DND-41 (cell line): ENCODE results near the gene WDR38.

ENCODE experiments used
- ATAC-seq: fragments of 200-7000 bp; cut with Tn5 transposase; 3 replicates; pipeline ENCODE4 v1.9.1; 2021; ENCODE audit warnings: low read depth; ENCODE audit not compliant: insufficient read depth
- DNase-seq: peaks from one replicate; pipeline ENCODE4 v3.0.0-alpha.2; 2020
- H2AFZ ChIP-seq: 2 replicates; pipeline ENCODE4 v1.6.0; 2012; ENCODE audit warnings: low read depth, low read length
- H3K27ac ChIP-seq: 2 replicates; pipeline ENCODE4 v1.5.1; 2012; ENCODE audit warnings: low read length, inconsistent platforms
- H3K27me3 ChIP-seq: fragments of 200-600 bp; sonication (generic); 2 replicates; pipeline ENCODE4 v1.6.0; 2012; ENCODE audit warnings: low read length, mild to moderate bottlenecking, inconsistent platforms; ENCODE audit not compliant: insufficient read depth, poor library complexity
- H3K36me3 ChIP-seq: 2 replicates; pipeline ENCODE4 v1.5.1; 2012; ENCODE audit warnings: low read length, inconsistent platforms; ENCODE audit not compliant: insufficient read depth
- H3K4me1 ChIP-seq: 2 replicates; pipeline ENCODE4 v1.5.1; 2012; ENCODE audit warnings: mild to moderate bottlenecking, low read length; ENCODE audit not compliant: insufficient read depth
- H3K4me2 ChIP-seq: 2 replicates; pipeline ENCODE4 v1.6.0; 2012; ENCODE audit warnings: mild to moderate bottlenecking, moderate library complexity, low read length, inconsistent platforms; ENCODE audit not compliant: insufficient read depth
- H3K4me3 ChIP-seq, 2 experiments: fragments of 200-600 bp in 1 of 2; shearing (Covaris generic) in 1 of 2; 2 replicates each; pipeline ENCODE4 v1.5.1; 2012 to 2016; ENCODE audit warnings: inconsistent platforms in 2 of 2, low read length in 2 of 2, mild to moderate bottlenecking in 2 of 2, low read depth in 1 of 2, moderate library complexity in 1 of 2
- H3K79me2 ChIP-seq: 2 replicates; pipeline ENCODE4 v1.6.0; 2012; ENCODE audit warnings: low read length, inconsistent platforms; ENCODE audit not compliant: insufficient read depth
- H3K9ac ChIP-seq: 2 replicates; pipeline ENCODE4 v1.6.0; 2012; ENCODE audit warnings: low read depth, mild to moderate bottlenecking, inconsistent platforms, low read length, moderate library complexity
- H3K9me3 ChIP-seq: 2 replicates; pipeline ENCODE4 v1.5.1; 2012; ENCODE audit warnings: low read length, moderate library complexity, mild to moderate bottlenecking, inconsistent platforms; ENCODE audit not compliant: insufficient read depth, severe bottlenecking
- H4K20me1 ChIP-seq: 2 replicates; pipeline ENCODE4 v1.6.0; 2012; ENCODE audit warnings: low read length; ENCODE audit not compliant: insufficient read depth
- EZH2 ChIP-seq: IDR thresholded peaks from 3 replicates; pipeline ENCODE4 v1.6.1; 2012; ENCODE audit warnings: borderline replicate concordance, low read depth, mild to moderate bottlenecking, moderate library complexity, low read length, inconsistent platforms; ENCODE audit not compliant: severe bottlenecking
- TF ChIP-seq, protein P1 (sequence below): IDR thresholded peaks from 2 replicates; pipeline ENCODE4 v1.5.1; 2012; ENCODE audit warnings: borderline replicate concordance, low read length, moderate library complexity, mild to moderate bottlenecking; ENCODE audit not compliant: poor library complexity, severe bottlenecking; ENCODE audit errors: extremely low read depth

The WDR38 gene

DNA sequence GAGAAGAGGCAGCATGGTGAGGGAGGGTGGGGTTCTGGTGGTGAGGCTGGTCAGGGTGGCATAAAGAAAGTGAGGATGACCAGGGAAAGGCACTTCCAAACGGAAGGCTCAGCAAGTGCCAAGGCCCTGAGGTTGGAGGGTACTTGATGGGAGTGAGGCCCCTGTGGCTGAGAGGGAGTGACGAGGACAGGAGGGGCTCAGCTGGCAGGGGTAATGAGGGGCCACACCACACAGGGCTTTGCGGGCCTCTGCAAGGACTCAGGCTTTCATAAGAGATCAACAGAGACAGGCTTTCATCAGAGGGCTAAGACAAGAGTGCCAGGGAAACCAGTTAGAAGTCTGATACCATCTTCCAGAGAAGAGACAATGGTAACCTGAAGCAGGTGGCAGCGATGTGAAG lies 32.3 kb downstream of the WDR38 start:
- H4K20me1 ChIP-seq: no peaks in the 10 kb centered on the region
- H3K4me2 ChIP-seq: no peak overlapping the region
- H3K9ac ChIP-seq: no peak overlapping the region
- H2AFZ ChIP-seq: no peak overlapping the region
- peaks cover 65% of the 10 kb centered on the region for H3K36me3 ChIP-seq
- H3K79me2 ChIP-seq: no peaks in the 10 kb centered on the region
- DNase-seq (no peak), ATAC-seq (no peak)
- no peak overlapping the region for H3K27ac ChIP-seq
- no peaks in the 10 kb centered on the region for H3K4me1 ChIP-seq
- H3K27me3 ChIP-seq: no peaks in the 10 kb centered on the region
- H3K4me3 ChIP-seq: no peak overlapping the region
- no peak for TF ChIP-seq EZH2
- TF ChIP-seq, protein P1, sequence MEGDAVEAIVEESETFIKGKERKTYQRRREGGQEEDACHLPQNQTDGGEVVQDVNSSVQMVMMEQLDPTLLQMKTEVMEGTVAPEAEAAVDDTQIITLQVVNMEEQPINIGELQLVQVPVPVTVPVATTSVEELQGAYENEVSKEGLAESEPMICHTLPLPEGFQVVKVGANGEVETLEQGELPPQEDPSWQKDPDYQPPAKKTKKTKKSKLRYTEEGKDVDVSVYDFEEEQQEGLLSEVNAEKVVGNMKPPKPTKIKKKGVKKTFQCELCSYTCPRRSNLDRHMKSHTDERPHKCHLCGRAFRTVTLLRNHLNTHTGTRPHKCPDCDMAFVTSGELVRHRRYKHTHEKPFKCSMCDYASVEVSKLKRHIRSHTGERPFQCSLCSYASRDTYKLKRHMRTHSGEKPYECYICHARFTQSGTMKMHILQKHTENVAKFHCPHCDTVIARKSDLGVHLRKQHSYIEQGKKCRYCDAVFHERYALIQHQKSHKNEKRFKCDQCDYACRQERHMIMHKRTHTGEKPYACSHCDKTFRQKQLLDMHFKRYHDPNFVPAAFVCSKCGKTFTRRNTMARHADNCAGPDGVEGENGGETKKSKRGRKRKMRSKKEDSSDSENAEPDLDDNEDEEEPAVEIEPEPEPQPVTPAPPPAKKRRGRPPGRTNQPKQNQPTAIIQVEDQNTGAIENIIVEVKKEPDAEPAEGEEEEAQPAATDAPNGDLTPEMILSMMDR: no peak
- no peaks in the 10 kb centered on the region for H3K9me3 ChIP-seq

DNA sequence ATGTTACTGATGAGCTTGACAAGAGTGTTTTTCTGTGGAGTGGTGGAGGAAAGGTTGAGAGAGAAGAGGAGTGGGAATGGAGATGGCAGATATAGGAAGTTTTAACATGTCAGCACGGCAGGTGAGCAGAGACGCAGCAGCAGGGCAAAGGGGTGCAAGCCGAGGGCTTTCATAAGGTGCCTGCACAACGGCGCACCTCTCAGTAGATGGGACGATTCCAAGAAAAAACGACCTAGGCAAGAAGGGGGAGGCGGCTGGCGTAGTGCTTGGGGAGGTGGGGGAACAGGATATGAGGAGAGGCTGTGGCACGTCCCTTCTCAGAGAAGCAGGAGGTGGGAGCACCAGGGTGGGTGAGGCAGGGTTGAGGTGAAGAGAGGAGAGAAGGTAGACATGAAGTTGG lies 33.2 kb downstream of the WDR38 start:
- H3K9ac ChIP-seq: no peak overlapping the region
- no peak overlapping the region for H3K4me2 ChIP-seq
- no peak overlapping the region for H3K4me3 ChIP-seq
- TF ChIP-seq EZH2: no peak
- TF ChIP-seq, protein P1: no peak
- no peaks in the 10 kb centered on the region for H3K27me3 ChIP-seq
- no peak for DNase-seq
- H2AFZ ChIP-seq: no peak overlapping the region
- no peak for ATAC-seq
- no peaks in the 10 kb centered on the region for H4K20me1 ChIP-seq
- H3K36me3 ChIP-seq: peaks cover 68% of the 10 kb centered on the region
- no peaks in the 10 kb centered on the region for H3K4me1 ChIP-seq
- no peaks in the 10 kb centered on the region for H3K9me3 ChIP-seq
- H3K79me2 ChIP-seq: no peaks in the 10 kb centered on the region
- no peak overlapping the region for H3K27ac ChIP-seq

DNA sequence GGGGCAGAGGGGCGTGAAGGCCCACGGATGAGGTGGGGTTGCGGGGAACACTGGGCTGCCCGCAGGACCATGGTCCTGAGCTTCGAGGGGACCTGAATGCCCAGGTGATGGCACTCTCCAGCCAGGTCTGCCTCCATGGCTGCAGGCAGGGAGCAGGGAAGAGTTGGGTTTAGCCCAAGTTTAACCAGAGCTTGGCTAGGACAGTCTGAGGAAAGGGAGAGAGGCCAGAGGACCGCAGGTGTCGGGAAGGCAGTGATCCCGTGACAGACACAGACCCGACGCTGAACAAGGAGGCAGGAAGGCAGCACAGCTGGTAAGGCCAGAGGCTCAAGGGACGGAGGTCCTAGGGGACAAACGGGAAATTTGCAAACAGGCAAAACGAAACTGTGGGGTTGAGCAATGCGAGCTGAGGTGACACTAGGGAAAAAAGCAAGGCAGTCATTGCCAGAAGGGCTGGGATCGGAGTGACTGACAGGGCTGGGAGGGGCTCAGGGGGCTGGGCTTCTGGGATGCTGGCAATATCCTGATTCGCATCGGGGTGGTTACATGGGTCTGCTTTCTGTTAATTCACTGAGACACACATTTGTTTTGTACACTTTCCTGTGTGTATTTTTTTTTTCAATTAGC lies 33.7 kb downstream of the WDR38 start:
- no peak overlapping the region for H3K27ac ChIP-seq
- H3K27me3 ChIP-seq: no peaks in the 10 kb centered on the region
- no peak overlapping the region for H3K4me2 ChIP-seq
- H3K36me3 ChIP-seq: peaks cover 67% of the 10 kb centered on the region
- H4K20me1 ChIP-seq: no peaks in the 10 kb centered on the region
- H3K4me3 ChIP-seq: no peak overlapping the region
- TF ChIP-seq, protein P1: no peak
- no peak overlapping the region for H2AFZ ChIP-seq
- H3K4me1 ChIP-seq: no peaks in the 10 kb centered on the region
- ATAC-seq (no peak), DNase-seq (no peak)
- H3K9me3 ChIP-seq: no peaks in the 10 kb centered on the region
- H3K9ac ChIP-seq: no peak overlapping the region
- no peaks in the 10 kb centered on the region for H3K79me2 ChIP-seq

DNA sequence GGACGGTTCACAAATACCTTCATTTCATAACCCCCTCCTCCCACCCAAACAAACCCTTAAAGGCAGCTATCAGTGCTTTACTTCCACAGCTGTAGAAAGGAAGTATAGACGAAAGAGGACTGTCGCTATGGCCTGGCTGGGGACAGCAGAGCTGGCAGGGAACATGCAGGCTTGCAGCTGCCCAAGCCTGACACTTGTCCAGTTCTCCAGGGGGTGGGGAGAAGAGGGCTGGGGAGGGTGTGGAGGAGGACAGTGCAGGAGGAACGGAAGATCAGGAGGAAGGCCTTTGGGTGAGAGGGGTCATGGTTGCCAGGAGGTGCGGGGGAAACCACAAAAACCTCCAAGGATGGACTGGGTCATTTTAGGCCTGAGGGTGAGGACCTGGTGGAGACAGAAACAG lies 34.6 kb downstream of the WDR38 start:
- Histone ChIP-seq H3K79me2 (no peaks in the 10 kb centered on the region), H3K4me3 (no peak overlapping the region), H2AFZ (no peak overlapping the region), H3K9me3 (no peaks in the 10 kb centered on the region), H3K4me1 (no peaks in the 10 kb centered on the region), H3K9ac (no peak overlapping the region), H3K27ac (no peak overlapping the region), H3K27me3 (no peaks in the 10 kb centered on the region), H4K20me1 (no peaks in the 10 kb centered on the region), H3K4me2 (no peak overlapping the region), H3K36me3 (peaks cover 60% of the 10 kb centered on the region)
- ATAC-seq (no peak), DNase-seq (no peak)
- TF ChIP-seq EZH2: no peak
- TF ChIP-seq, protein P1: no peak
